ENCODE results near the gene RRH.
"Not testable (repeated sequence)": the region's sequence is repeated elsewhere in the genome, so short reads cannot be mapped to it uniquely, and the experiment has no call there.

RRH gene, protein sequence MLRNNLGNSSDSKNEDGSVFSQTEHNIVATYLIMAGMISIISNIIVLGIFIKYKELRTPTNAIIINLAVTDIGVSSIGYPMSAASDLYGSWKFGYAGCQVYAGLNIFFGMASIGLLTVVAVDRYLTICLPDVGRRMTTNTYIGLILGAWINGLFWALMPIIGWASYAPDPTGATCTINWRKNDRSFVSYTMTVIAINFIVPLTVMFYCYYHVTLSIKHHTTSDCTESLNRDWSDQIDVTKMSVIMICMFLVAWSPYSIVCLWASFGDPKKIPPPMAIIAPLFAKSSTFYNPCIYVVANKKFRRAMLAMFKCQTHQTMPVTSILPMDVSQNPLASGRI

GRCh38 chr4:109827672-109828071 lies at the start of gene RRH:
Gene RRH (plus strand): TSS chr4:109827972. CDS start chr4:109828028, 56 bp downstream.
- ATAC-seq, result no peak
- no peaks in the 10 kb centered on the region for H3K4me1 Mint-ChIP-seq
- H3K4me3 Mint-ChIP-seq, result no peak within 1 kb of the TSS
- H3K36me3 Mint-ChIP-seq, result peaks cover 34% of the 10 kb centered on the region
- H3K27ac Mint-ChIP-seq, result no peak within 1 kb of the TSS
- DNase-seq (ENCODE audit: low spot score in 2 of 2), result no peak
- H3K9me3 Mint-ChIP-seq, result no peaks in the 10 kb centered on the region

DNA sequence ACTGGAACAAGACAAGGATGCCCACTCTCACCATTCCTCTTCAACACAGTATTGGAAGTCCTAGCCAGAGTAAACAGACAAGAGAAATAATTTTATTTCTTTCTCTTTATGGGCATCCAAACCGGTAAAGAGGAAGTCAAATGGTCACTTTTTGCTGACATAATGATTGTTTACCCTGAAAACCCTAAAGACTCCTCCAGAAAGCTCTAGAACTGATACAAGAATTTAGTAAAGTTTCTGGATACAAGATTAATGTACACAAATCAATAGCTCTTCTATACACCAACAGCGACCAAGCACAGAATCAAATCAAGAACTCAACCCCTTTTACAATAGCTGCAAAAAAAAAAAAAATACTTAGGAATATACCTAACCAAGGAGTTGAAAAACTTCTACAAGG lies 45.7 kb upstream of the RRH start:
- H3K4me3 Mint-ChIP-seq; H3K27ac Mint-ChIP-seq; H3K4me1 Mint-ChIP-seq; DNase-seq (ENCODE audit: low spot score in 2 of 2); H3K9me3 Mint-ChIP-seq; ATAC-seq; H3K36me3 Mint-ChIP-seq: not testable (repeated sequence)

GRCh38 chr4:109786846-109787245 lies 40.9 kb upstream of the RRH start:
- H3K9me3 Mint-ChIP-seq, result peaks cover 13% of the 10 kb centered on the region
- no peak for DNase-seq (ENCODE audit: low spot score in 2 of 2)
- no peaks in the 10 kb centered on the region for H3K36me3 Mint-ChIP-seq
- H3K4me1 Mint-ChIP-seq, result no peaks in the 10 kb centered on the region
- no peak overlapping the region for H3K4me3 Mint-ChIP-seq
- no peak overlapping the region for H3K27ac Mint-ChIP-seq
- no peak for ATAC-seq

DNA sequence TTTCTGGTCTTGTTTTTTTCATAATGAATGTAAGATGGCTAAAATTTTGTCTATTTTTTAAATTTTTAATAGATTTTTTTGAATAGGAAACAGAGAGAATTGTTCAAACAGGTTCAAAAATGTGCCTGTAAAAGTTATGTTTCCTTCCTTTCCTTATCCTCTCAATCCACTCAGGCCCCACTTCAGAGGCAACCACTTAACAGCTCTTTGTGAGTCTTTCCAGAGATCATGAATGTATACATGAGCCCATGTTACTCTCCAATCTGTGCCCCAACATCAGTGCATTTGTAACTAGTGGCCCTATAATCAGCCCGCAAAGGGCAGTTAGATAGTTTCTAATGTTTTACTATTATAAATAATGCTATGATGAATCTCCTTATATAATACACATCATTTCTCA lies 40.0 kb upstream of the RRH start:
- Mint-ChIP-seq H3K4me3 (no peak overlapping the region), H3K9me3 (peaks cover 13% of the 10 kb centered on the region), H3K27ac (no peak overlapping the region), H3K36me3 (no peaks in the 10 kb centered on the region), H3K4me1 (no peaks in the 10 kb centered on the region)
- no peak for ATAC-seq
- DNase-seq (ENCODE audit: low spot score in 2 of 2), result no peak

DNA sequence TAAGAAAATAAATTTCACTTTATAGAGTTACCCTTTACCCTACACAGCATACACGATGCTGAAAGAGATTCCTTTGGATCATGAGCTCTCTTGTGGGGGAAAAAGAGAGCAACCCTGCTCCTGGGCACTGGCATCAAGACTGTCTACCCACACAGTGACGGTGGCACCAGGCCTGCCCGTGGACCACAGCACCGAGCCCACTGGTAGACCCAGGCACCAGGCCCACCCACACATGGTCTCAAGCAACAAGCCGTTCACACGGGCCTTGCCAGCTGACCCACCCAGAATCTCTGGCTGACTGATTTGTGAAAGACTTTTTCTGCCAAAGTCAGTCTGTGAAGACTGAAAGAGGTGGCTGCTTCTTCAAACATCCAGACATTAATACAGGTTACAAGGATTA lies 32.7 kb upstream of the RRH start:
- ATAC-seq (no peak), DNase-seq (ENCODE audit: low spot score in 2 of 2) (no peak)
- Mint-ChIP-seq H3K27ac (no peak overlapping the region), H3K9me3 (peaks cover 8% of the 10 kb centered on the region), H3K4me1 (no peaks in the 10 kb centered on the region), H3K36me3 (no peaks in the 10 kb centered on the region), H3K4me3 (no peak overlapping the region)

DNA sequence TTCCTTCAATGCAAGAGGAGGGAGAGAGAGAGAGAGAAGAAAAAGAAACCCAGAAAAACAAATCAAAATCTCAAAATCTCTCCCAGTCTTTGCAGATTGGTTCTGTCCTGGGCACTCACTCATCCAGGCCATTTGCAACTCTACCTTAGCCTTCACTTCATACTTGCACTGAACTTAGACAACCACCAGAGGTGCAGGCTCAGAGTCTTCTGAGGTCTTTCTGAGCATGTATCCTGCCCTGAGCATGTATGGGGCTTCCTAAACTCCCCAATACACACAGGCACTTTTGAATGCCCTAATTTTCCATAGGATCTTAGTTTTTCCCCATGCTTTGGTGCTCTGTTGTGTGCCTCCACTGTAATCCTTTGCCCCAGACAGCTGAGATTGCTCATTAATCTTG lies 28.9 kb upstream of the RRH start:
- Mint-ChIP-seq H3K36me3 (no peaks in the 10 kb centered on the region), H3K4me3 (no peak overlapping the region), H3K9me3 (peaks cover 5% of the 10 kb centered on the region), H3K27ac (no peak overlapping the region), H3K4me1 (no peaks in the 10 kb centered on the region)
- DNase-seq (ENCODE audit: low spot score in 2 of 2), result no peak
- ATAC-seq, result no peak

DNA sequence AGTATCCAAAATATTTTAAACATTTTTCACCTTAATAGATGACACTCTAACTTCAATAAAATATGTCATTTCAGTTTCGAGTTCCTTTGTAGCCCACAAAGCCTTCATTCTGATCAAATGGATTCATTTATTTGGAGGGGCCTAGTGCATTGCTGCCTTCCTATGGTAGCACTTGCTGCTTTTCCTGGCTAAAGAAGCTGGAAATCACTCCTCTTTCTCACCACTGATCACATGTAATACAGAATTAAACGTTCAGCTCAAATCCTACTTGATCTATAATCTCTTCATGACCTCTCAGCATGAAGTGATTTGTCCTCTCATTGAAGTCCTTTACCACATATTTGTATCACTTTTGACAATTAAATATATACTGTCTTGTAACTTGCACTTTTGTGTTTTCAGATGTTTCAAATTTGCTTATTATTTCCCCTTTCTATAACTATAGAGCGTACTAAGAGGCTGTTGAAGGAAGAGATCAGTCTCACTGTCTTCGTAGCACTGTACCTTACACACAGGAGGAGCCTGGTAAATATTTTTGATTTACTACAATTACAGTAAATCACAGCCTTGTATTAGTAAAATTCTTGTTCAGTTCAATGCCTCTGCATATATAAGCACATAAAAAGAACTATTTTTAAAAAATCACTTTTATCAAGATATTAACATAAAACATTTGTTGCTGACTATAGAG lies 26.5 kb upstream of the RRH start:
- no peak for ATAC-seq
- no peaks in the 10 kb centered on the region for H3K4me1 Mint-ChIP-seq
- H3K36me3 Mint-ChIP-seq, result no peaks in the 10 kb centered on the region
- no peak overlapping the region for H3K27ac Mint-ChIP-seq
- no peak for DNase-seq (ENCODE audit: low spot score in 2 of 2)
- no peak overlapping the region for H3K4me3 Mint-ChIP-seq
- no peaks in the 10 kb centered on the region for H3K9me3 Mint-ChIP-seq

- Mint-ChIP-seq H3K4me3 (no peak within 1 kb of the TSS), H3K9me3 (no peaks in the 10 kb centered on the region), H3K4me1 (no peaks in the 10 kb centered on the region), H3K36me3 (no peaks in the 10 kb centered on the region), H3K27ac (no peak within 1 kb of the TSS)
- no peak for DNase-seq (ENCODE audit: low spot score in 2 of 2)
- ATAC-seq, result no peak
Measured at GRCh38 chr4:109801895-109802319, 25.9 kb upstream of the RRH start, which contains the start of gene CFI. Gene CFI (minus strand): TSS chr4:109801999. CDS start chr4:109801971, 28 bp downstream.

DNA sequence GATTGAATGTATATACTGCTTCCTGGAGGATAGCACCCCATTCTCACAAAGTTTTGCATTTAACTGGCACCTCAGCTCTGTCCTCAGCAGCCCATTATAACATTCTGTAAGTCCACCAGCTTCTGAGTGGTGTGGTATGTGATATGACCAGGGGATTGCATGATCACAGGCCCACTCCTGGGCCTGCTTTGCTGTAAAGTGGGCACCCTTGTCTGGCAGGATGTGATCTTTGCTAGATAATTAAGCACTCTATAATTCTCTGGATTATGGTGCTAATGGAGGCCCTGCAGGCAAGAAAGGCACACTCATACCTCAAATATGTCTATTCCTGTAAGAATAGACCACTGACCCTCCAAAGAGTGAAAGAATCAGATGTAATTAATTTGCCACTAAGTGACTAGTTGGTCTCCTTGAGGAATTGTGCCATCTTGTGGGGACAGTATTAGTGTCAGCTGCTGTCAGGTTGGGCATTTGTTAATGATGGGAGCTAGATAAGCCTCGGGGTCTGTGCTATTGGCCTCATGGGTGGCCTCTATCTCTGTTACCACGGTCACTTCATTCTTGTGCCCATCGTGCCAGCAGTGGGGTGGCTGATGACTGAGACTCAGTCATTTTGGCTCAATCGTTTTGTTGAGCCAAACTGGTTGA lies 23.7 kb upstream of the RRH start:
- Mint-ChIP-seq H3K4me3 (no peak overlapping the region), H3K36me3 (no peaks in the 10 kb centered on the region), H3K4me1 (no peaks in the 10 kb centered on the region), H3K9me3 (no peaks in the 10 kb centered on the region), H3K27ac (no peak overlapping the region)
- ATAC-seq, result peak; percentile 50
- no peak for DNase-seq (ENCODE audit: low spot score in 2 of 2)

DNA sequence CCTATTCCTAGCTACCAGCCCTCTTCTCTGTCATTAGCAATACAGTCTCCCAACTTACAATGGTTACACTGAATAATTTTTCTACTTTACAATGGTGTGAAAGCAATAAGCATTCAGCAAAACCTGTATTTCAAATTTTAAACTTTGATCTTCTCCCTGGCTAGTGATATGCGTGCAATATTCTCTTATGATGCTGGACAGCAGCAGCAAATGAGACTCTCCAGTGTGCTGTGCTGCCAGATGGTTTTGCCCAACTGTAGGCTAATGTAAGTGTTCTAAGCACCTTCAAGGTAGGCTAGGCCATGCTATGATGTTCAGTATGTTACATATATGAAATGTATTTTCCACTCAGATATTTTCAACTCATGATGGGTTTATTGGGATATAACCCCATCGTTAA lies 18.1 kb upstream of the RRH start:
- Mint-ChIP-seq H3K4me1 (peaks cover 3% of the 10 kb centered on the region), H3K4me3 (no peak overlapping the region), H3K9me3 (no peaks in the 10 kb centered on the region), H3K36me3 (no peaks in the 10 kb centered on the region), H3K27ac (no peak overlapping the region)
- no peak for DNase-seq (ENCODE audit: low spot score in 2 of 2)
- no peak for ATAC-seq

- DNase-seq (ENCODE audit: low spot score in 2 of 2) (no peak), ATAC-seq (no peak)
- H3K36me3 Mint-ChIP-seq, result peaks cover 10% of the 10 kb centered on the region
- no peak overlapping the region for H3K27ac Mint-ChIP-seq
- no peak overlapping the region for H3K4me3 Mint-ChIP-seq
- no peaks in the 10 kb centered on the region for H3K9me3 Mint-ChIP-seq
- H3K4me1 Mint-ChIP-seq, result peaks cover 9% of the 10 kb centered on the region
Measured at GRCh38 chr4:109810552-109811387, 17.0 kb upstream of the RRH start.

GRCh38 chr4:109811707-109812106 lies 16.1 kb upstream of the RRH start:
- Mint-ChIP-seq H3K4me1 (peaks cover 18% of the 10 kb centered on the region), H3K4me3 (no peak overlapping the region), H3K27ac (no peak overlapping the region), H3K9me3 (no peaks in the 10 kb centered on the region), H3K36me3 (peaks cover 20% of the 10 kb centered on the region)
- no peak for ATAC-seq
- DNase-seq (ENCODE audit: low spot score in 2 of 2), result no peak

GRCh38 chr4:109815151-109816081 lies 12.4 kb upstream of the RRH start, which contains the start of gene GAR1:
Gene GAR1 (plus strand): TSS chr4:109815762. CDS start chr4:109816165, 403 bp downstream.
- Mint-ChIP-seq H3K27ac (peak within 1 kb of the TSS; percentile 96), H3K36me3 (peaks cover 56% of the 10 kb centered on the region), H3K4me3 (peak within 1 kb of the TSS; percentile 97), H3K9me3 (no peaks in the 10 kb centered on the region), H3K4me1 (peaks cover 38% of the 10 kb centered on the region)
- ATAC-seq (peak; percentile 97), DNase-seq (ENCODE audit: low spot score in 2 of 2) (peak; percentile 65 to 90)

DNA sequence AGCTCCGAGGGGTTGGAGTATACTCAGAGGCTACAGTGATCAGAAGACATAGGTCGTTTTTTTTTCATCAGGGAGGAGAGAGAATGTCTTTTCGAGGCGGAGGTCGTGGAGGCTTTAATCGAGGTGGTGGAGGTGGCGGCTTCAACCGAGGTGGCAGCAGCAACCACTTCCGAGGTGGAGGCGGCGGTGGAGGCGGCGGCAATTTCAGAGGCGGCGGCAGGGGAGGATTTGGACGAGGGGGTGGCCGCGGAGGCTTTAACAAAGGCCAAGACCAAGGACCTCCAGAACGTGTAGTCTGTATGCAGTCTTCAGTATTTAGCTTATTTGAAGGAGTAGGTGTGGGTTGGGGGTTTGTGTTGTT lies 11.7 kb upstream of the RRH start:
- Mint-ChIP-seq H3K9me3 (no peaks in the 10 kb centered on the region), H3K4me1 (peaks cover 44% of the 10 kb centered on the region), H3K36me3 (peaks cover 62% of the 10 kb centered on the region), H3K27ac (peak overlapping the region; percentile 96), H3K4me3 (peak overlapping the region; percentile 97)
- DNase-seq (ENCODE audit: low spot score in 2 of 2) (peak; percentile 14 to 64), ATAC-seq (peak; percentile 22)

Measured in stimulated activated effector memory CD8-positive, alpha-beta T cell treated with anti-CD3 and anti-CD28 coated beads, Interleukin-12 subunit alpha, Interleukin-12 subunit beta, amount 100 ng/mL, for 72 hours (primary cell).